ENCODE results near the gene PERCC1. TPM values are rescaled to one million over a fixed set of nuclear protein-coding genes. Genes with fewer than 3 reads are reported as not detected.
"Not testable (repeated sequence)": the region's sequence is repeated elsewhere in the genome, so short reads cannot be mapped to it uniquely, and the experiment has no call there.

PERCC1 gene
- total RNA-seq, 1 donor from 2014 or later, result not detected

DNA sequence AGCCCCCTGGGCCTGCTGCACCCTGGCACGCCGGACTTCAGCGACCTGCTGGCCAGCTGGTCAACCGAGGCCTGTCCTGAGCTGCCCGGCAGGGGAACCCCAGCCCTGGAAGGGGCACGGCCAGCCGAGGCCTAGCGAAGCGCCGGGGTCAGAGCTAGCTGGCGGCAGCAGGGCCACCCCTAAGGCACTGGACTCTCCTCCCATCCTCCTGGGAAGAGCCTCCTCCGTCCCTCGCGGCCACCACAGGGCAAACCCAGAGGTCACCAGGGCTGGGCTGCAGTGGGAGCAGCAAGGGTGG is 2.3 kb downstream of the PERCC1 start:
- intact Hi-C loops (cut with micrococcal nuclease), result no loop called here

DNA sequence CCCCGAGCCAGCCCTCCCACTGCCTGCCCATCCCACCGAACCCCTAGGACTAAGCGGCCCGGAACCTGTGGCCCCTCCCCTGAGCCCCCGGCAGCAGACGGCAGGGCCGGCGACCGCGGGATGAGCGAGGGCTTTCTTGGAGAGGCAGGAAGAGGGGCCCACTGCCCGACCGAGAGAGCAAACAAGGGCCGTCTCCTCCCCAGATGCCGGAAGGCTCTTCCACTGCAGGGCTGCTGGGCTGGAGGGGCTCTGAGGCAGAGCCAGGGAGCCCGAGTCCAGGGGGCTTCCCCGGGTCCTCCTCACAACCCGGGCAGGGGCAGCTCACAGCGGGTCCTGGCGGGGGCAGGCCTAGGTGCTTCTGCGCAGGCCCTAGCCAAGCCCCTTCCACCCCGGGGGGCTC is 2.9 kb downstream of the PERCC1 start:
- intact Hi-C loops (cut with micrococcal nuclease), result no loop called here

DNA sequence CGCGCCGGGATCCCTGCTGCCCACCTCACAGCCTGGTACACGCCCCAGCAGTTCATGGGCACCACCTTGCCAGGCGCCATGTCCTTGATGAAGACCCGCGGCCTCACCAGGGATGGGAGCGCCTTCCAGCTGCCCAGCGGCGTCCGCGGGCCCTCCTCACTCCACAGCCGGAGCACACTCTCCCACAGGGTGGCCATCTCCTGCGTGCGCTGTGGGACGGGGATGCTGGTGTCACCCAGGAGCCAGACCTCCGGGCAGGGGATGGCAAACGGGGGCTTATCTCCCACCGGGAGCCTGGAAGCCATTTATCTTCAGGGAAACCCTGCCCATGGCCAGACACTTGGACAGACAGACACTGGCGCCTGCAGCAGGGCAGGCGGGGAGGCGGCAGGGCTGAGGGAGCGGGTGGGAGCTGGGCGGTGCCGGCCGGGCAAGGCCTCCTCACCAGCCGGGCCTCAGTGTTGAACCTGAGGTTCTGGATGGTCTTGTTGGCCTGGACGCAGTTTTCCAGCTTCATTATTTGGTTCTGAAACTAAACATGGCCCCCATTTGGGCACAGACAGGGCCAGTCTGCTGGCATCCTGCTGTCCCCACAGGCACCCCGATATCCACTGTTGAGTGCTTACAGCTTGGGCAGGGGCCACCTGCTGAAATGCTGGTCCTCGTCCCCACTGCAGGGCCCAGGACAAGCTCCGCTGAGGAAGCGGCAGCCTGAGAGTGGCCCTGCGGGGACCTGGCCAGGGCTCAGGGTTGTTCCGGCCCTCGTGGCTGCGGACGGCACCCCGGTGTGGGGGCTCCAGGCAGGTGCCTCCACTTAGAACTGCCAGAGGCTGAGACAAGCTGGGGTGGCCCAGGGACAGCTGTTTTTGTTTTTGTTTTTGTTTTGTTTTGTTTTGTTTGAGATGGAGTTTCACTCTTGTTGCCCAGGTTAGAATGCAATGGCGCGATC is 4.0 kb downstream of the PERCC1 start:
- intact Hi-C loops (cut with micrococcal nuclease), result no loop called here

DNA sequence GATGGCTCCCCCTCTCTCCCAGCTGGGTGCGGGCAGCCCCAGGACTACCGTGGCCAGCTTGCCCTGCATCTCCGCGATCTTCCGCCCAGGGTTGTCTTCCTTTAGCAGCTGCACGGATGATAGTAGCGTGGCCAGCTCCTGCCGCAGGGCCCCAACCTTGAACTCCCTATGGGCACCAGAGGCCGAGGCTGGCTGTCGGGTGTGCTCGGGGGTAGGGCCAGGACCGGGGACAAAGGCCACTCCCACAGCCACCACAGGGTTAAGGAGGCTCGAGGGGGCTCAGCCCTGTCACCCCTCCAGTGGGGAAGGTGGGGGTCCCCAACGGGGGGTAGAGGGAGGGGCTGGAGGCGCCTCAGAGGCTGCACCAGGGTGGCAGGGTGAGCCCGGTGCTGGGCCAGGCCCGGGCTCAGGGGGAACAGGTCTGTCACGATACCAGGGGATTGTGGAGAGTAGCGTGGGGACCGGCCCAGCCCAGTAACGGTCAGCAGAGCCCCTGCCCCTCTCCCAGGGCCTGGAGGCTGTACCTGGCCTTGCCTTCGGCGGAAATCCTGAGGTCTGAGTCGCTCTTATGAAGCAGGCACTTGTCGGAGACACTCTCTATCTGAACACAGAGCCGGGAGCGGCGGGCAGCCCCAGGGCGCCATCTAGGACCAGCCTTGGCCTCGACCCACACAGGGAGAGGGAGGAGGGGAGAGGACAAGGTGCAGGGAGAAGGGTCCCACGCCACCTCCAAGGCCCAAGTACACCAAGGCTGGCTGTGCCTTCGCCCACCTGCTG is 5.2 kb downstream of the PERCC1 start:
- intact Hi-C loops (cut with micrococcal nuclease), result no loop called here

DNA sequence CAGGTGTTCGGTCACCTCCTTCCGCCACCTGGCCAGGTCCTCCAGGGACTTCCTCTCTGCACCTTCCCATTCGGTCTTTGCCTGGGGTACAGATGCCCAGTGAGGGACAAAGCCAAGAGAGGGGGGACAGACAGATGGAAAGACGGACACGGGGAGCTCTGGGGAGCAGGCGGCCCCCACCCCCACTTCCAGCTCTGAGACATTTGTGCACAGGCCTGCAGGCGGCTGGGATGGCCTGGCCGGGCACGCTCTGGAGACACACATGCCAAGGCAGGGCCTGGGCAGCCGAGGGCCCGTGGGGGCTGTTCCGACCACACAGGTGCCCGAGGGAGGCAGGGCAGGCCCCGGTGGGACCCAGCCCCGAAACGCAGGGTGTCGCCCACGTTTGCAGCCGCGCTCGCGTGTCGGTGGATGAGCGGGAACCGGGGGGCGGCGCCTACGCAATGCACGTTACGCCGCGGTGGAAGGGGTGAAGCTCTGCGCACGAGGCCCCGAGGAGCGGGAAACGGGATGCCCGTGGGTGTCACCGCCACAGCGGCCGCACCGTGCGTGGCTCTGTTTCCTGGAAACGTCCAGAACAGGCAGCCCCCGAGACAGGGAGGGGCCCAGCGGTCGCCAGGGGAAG is 6.0 kb downstream of the PERCC1 start:
- intact Hi-C loops (cut with micrococcal nuclease), result no loop called here

DNA sequence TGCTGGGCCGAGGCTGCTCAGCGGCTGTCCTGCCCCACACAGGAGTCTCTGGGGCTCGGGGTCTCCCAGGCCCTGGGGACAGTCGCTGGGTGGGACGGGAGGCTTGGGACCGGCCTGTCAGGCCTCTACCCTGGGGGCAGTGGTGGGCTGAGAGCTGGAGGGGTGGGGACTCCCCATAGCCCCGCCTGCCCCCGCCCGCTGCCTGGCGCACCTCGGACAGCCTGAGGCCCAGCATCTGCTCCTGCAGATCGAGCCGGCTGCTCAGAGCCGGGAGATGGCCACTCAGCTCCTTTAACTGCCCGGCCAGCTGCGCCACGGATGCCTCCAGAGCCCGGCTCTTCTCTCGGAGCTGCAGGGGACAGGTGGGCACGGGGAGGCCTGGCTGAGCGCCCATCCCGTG is 6.7 kb downstream of the PERCC1 start:
- intact Hi-C loops (cut with micrococcal nuclease), result no loop called here

DNA sequence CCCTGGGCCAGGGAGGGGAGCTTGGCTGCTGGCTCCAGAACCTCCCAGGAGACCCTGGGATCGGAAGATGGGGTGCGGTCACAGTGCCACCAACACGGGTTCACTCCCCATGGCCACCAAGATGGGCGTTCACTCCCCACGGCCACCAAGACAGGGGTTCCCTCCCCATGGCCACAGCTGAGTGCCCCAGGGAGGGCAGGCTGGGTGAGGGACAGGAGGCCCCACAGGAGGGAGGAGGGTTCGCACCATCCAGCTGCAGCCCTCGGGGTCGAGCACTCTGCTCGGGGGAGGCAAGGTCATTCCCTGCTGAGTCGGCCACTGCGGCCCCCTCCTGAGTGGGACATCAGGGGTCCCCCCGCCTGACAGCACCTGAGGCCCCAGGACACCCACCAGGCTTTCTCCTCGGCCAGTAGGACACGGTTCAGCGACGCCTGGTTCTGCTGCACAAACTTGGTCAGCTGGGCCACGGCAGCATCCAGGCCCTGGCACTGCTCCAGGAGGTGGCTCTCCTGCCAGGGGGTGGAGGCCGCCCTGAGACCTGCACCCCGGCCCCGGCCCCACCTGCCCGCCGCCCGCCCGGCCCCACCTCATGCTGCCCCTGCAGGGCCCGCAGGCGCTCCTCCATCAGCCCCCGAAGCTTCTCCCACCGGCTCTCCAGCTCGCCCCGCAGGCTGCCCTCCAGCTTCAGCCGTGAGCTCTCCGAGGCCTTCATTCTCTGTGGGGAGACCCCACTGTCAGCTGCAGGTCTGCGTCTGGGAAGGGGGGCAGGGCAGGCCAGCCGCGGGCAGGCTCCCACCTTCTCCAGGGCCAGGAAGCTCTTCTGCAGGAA is 7.6 kb downstream of the PERCC1 start:
- intact Hi-C loops (cut with micrococcal nuclease), result no loop called here

DNA sequence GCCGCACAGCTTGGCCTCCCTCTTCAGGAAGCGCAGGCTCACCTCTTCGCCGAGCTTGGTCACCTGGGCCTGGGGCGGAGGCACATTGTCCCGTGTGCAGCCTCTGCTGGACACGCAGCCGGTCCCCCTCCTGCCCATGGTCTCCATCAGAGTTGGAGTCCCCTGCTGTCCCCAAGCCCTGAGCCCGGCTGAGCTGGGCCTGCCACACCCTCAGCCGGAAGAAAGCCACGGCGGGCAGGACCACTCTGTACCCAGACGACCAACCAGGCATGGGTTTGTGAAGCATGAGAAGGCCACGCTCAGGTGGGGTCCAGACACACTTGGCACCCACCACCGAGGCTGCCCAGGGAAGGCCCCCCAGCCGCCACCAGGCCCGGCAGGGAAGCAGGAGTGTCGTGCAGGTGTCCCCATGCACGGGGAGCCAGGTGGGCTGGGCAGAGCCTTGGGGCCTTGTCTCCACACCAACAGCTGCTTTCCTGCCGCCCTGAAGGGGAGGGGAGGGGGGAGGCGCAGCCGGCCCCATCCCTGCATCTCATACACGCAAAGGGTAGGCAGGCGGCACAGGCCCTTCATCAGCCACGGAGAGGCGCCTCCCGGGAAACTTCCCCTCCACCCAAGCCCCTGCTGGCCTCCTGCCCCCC is 8.3 kb downstream of the PERCC1 start:
- intact Hi-C loops (cut with micrococcal nuclease), result no loop called here

DNA sequence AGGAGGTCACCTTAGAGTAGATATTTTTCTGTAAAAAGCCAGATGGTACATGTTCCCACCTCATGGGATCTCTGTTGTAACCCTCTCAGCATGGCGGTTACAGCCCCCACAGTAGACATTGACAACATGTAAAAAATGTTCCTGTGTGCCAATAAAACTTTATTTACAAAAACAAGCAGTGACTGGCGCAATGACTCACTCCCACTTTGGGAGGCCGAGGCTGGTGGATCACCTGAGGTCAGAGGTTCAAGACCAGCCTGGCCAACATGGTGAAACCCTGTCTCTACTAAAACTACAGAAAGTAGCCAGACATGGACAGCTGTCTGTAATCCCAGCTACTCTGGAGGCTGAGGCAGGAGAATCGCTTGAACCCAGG is 8.8 kb downstream of the PERCC1 start:
- intact Hi-C loops (cut with micrococcal nuclease), result not testable (repeated sequence)

DNA sequence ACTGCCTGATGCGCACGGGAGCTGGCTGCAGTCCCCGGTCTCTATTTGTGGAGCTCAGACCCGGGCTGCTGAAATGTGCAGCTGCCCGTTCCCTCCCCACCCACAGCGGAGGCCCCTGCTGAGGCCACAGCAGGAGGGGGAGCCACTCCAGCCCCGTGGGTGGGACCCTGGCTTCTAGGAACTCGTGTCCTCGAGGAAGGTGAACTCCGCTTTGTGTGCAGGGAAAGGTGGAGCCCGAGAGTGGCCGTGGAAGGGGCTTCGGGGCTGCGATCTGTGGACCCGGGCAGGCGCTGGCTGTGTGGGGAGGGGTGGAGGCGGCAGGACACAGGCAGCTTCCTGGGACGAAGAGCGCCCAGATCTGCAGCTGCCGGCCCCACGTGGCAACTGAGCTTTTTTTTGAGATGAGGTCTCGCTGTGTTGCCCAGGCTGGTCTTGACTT is 10.5 kb downstream of the PERCC1 start:
- intact Hi-C loops (cut with micrococcal nuclease), result no loop called here

DNA sequence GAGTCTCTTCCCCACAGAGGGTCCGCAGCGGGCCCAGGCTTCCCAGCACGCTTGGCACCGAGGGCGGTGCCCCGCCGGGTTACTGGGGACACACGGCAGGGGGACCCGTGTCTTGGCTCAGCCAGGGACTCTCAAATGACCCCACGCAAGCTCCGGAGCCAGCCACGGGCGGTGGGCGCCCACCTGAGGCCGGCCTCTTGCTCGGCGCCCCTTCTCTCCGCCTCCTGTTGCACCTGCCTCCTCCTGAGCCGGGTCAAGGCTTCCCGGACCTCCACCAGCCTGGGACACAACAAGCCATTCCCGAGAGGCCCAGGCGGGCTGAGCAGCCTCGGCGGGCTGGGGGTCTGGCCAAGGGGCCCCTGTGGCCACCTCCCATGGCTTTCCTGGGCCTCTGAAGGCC is 11.8 kb downstream of the PERCC1 start:
- intact Hi-C loops (cut with micrococcal nuclease), result no loop called here

DNA sequence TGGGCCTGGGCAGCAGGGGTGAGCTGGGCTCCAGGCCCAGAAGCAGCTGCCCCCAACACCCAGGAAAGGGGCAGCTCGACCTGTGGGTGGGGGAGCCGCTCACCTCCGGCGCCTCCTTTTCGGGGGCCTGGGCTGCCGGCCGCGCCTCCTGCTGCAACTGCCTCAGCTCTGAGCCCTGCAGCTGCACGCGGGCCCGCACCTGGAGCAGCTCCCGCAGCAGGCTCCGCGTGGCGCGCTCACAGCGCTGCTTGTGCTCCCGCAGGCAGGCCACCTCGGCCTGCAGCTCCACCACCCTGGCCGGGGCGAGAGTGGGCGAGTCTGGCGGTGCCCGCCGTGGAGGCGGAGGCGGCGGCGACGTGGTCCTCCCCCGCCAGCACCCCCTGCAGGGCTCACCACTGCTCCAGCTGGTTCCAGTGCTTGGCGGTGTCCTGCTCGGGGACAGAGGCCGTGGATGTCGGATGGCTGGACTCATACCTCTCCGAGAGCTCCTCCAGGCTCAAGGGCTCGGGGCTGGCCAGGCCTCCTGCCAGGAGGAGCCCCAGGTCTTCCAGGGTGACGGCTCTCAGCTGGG is 12.6 kb downstream of the PERCC1 start:
- intact Hi-C loops (cut with micrococcal nuclease), result no loop called here

DNA sequence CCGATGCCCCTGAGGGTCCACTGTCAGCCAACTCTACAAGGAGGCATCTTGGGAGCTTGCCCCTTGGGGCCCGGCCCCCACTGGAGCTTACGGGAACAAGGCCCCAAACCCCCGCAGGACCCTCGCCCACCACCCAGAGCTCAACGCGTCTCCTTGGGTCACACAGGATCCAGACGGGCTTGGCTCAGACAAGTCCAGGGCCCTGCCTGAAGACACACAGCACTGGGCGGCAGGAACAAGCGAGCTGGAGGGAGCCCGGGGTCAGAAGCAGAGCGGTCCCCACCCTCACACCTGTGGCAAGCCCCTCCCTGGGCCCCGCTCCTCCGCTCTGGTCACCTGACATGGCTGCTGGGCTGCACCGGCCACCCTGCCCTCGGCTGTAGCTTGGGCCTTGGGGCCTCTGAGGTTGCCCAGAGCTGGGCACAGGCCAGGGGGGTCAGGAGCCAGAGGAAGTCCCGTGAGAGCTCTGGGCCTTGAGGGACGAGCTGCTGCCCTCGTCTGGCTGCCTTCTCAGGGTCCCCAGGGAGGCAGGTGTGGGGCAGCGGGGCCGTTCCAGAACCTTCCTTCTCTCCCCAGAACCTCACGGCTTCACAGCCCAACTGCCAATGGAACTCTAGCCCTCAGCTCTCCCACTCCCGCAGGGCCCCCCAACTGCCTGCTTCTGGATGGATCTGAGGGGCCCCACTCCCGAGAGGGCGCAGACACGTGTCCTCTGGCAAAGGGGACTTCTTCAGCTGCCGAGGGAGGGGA is 13.3 kb downstream of the PERCC1 start, which contains the start of gene CCDC154:
TSS of gene CCDC154 (minus strand) at position 577 of the 750 bp plus-strand sequence. CDS start at position 343, 234 bp downstream.
- intact Hi-C loops (cut with micrococcal nuclease), result no loop called here

DNA sequence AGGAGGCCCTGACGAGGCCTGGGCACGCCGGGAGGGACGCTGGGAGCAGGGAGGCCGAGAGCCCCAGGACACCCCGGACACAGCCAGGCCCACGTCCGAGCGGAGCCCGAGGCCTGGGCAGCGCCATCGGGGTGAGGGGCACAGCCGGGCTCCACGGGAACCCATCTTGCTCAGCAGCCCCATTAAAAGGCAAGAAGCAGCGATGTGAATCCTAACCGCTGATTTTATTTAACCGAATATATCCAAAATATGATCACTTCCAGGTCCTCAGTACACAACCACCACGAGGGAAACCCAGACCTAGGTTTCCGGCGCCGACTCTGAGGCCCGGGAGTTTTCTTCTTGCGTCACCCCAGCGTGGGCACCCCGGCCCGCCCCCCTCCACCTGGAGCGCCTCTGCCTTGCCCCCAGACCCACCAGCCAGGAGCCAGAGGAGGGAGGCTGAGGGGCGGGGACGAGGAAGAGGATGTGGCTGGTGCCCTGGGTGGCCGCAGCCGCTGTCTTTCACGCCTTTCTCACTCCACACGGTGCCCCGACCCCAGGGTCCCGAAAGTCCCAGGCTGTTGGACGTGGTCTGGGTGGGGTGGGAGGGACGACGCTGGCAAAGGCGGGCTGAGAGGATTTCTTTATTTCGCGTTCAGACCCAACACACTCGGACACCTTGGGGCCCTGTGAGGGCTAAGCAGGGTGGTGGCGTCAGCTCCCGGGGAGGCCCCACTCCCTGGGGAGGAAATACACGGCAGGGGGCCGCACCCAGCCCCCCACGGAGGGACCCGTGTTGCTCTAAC is 14.0 kb downstream of the PERCC1 start:
- intact Hi-C loops (cut with micrococcal nuclease), result no loop called here

DNA sequence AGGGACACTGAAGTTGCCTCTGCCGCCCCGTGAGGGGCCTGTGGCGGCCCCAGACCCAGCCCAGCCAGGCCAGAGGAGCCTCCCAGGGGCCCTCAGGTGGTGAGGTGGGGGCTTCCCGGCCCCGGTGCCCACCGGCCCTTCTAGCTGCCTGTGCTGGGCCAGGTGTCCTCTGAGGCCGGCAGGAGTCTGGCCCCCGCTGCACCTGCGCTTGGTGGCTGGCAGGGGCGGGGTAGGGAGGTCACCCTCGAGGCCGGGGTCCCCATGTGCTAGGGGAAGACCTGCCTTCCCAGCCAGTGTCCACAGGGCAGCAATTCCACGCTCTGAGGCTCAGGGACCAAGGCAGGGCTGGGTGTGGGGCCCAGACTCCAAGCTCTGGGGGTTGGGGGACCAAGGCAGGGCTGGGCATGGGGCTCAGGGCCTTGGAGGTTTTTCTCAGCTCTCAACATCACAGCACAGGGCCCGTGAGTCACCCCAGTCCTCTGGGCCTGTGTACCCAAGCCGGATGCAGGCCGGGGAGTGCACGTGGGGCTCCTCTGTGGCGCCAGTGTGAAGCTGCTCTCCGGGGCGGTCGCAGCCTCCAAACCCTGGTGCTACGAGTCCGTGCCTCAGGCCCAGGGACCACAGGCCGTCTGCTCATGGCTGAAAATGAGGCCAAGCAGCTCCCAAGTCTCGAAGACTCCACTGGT is 14.8 kb downstream of the PERCC1 start:
- intact Hi-C loops (cut with micrococcal nuclease), result no loop called here

DNA sequence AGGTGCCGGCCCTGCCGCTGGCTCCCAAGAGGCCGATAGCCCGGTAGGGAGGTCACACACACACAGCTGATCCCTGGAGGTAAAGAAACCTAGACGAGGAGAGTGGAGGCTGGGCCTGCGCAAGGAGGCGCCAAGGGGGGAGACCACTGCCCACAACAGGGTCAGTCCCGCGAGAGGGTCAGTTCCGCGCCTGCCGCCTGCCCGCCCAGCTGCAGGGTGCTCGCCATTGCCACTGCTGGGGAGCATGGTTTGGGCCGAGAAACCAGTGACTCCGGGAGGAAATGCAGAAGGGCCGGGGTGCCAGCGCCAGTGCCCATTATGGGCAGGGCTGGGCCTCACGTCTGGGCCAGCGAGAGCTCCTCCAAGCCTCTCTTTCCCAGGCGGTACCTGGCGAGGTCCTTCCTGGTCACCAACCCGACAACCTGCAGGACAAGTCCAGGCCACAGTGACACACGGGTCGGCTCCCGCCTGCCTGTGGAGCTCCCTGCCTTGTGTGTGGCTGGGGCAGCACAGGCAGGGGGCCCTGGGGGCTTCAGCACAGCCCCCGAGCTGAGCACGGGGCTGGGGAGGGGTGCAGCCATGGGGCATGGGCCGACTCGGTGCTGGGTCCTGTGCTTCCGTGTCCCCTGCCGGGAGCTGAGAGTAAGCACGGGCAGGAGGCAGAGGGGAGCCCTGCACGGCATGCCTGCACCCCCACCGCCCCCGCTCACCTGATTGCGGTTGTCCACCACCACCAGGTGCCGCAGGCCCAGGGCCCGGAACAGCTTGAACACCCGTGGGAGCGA is 15.6 kb downstream of the PERCC1 start:
- intact Hi-C loops (cut with micrococcal nuclease), result no loop called here

DNA sequence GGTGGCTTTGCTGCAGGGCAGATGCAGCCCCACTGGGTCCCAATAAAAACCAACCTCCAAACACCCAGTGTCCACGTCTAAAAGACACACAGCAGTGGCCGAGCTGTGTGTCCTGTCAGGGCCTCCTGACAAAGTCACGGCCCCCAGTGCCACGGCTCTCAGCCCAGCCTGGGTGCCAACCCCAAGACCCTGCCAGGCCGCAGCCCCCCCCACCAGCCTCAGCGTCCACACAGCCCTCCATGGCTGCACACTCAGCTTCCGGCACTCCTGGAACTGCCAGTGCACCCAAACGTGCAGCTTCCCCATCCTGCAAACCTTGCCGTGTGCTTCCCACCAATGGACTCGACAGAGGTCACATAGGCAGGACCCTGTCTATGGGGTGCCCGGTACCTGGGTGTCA is 17.1 kb downstream of the PERCC1 start:
- intact Hi-C loops (cut with micrococcal nuclease), result no loop called here
